Type B pancreatic cell (in vitro differentiated cells): ENCODE data around the gene CNTFR. TPM values are rescaled to one million over a fixed set of nuclear protein-coding genes. Genes with fewer than 3 reads are reported as not detected.

Experiments
- DNase-seq: peaks from one replicate; pipeline ENCODE4 v3.0.0; 2021; ENCODE audit warnings: mixed read lengths; ENCODE audit not compliant: unreplicated experiment; ENCODE audit errors: extremely low spot score
- H3K27ac Mint-ChIP-seq: 2 replicates; pipeline ENCODE4 v1.8.0; 2021; ENCODE audit warnings: mild to moderate bottlenecking, mixed read lengths
- H3K27me3 Mint-ChIP-seq: 2 replicates; pipeline ENCODE4 v1.8.0; 2021; ENCODE audit warnings: mixed read lengths
- H3K36me3 Mint-ChIP-seq: 2 replicates; pipeline ENCODE4 v1.8.0; 2021; ENCODE audit warnings: mixed read lengths
- H3K4me1 Mint-ChIP-seq: one replicate; pipeline ENCODE4 v1.8.0; 2021; ENCODE audit warnings: mixed read lengths; ENCODE audit not compliant: unreplicated experiment
- H3K4me3 Mint-ChIP-seq: 2 replicates; pipeline ENCODE4 v1.8.0; 2021; ENCODE audit warnings: mild to moderate bottlenecking, mixed read lengths
- H3K9me3 Mint-ChIP-seq: 2 replicates; pipeline ENCODE4 v1.8.0; 2021; ENCODE audit warnings: mixed read lengths
- total RNA-seq: library from RNA; stranded (reverse); gene quantifications from 2 replicates; pipeline ENCODE4 v1.2.1, GENCODE V29; 2021; ENCODE audit warnings: low replicate concordance
- TF ChIP-seq, protein P1 (sequence below): fragments of 200-600 bp; sonication (generic); conservative IDR thresholded peaks from 2 replicates; pipeline ENCODE4 v1.5.0; 2021; ENCODE audit warnings: antibody characterized with exemption, mild to moderate bottlenecking

Gene CNTFR
- total RNA-seq, 1 donor from 2014 or later, result 24.2 TPM

DNA sequence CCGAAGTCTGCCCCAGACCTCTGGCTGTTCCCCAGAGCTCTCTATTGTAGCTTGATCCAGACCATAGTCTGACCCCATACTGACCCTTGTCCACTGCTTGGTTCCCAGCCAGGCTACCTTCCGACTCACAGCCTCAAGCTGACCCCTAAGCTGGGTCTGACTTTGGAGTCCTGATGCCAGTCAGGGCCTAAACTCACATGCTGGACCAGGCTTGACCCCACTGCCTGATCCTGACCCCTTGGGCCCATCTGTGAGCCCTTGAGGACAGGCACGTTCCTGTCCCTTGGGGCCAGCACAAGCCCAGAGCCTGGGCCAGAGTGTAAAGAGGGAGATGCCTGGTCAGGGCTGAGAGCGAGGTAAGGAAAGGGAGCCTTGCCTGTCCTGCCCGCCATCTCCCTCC lies 34.0 kb downstream of the CNTFR start:
- Mint-ChIP-seq H3K4me1 (peaks cover 44% of the 10 kb centered on the region), H3K4me3 (no peak overlapping the region), H3K27me3 (peaks cover 26% of the 10 kb centered on the region), H3K36me3 (peaks cover 5% of the 10 kb centered on the region), H3K9me3 (no peaks in the 10 kb centered on the region), H3K27ac (no peak overlapping the region)
- DNase-seq, result no peak
- TF ChIP-seq, protein P1, sequence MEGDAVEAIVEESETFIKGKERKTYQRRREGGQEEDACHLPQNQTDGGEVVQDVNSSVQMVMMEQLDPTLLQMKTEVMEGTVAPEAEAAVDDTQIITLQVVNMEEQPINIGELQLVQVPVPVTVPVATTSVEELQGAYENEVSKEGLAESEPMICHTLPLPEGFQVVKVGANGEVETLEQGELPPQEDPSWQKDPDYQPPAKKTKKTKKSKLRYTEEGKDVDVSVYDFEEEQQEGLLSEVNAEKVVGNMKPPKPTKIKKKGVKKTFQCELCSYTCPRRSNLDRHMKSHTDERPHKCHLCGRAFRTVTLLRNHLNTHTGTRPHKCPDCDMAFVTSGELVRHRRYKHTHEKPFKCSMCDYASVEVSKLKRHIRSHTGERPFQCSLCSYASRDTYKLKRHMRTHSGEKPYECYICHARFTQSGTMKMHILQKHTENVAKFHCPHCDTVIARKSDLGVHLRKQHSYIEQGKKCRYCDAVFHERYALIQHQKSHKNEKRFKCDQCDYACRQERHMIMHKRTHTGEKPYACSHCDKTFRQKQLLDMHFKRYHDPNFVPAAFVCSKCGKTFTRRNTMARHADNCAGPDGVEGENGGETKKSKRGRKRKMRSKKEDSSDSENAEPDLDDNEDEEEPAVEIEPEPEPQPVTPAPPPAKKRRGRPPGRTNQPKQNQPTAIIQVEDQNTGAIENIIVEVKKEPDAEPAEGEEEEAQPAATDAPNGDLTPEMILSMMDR, result no peak

DNA sequence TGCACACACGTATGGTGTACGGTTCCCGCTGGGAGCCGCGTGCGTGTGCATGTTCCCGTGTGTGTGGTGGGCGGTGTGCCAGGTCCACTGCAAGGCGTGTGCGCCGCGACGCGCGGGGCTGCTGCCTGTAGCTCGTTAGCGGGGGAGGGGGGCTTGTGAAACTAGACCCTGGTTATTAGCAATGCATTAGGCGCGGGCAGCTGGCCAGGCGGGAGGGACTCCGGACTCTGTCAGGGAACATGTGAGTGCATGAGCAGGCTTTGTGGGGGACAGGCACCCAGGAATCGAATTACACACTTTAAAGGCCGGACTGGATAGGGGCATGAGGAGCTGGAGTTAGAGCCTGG lies 34.5 kb downstream of the CNTFR start:
- Mint-ChIP-seq H3K36me3 (peaks cover 5% of the 10 kb centered on the region), H3K27ac (no peak overlapping the region), H3K4me1 (peaks cover 38% of the 10 kb centered on the region), H3K27me3 (peaks cover 23% of the 10 kb centered on the region), H3K9me3 (no peaks in the 10 kb centered on the region), H3K4me3 (peak overlapping the region; percentile 3)
- DNase-seq, result no peak
- TF ChIP-seq, protein P1, result no peak

GRCh38 chr9:34554211-34555001 lies 35.1 kb downstream of the CNTFR start:
- TF ChIP-seq, protein P1, result no peak
- Mint-ChIP-seq H3K9me3 (no peaks in the 10 kb centered on the region), H3K4me3 (peak overlapping the region; percentile 3), H3K27ac (no peak overlapping the region), H3K36me3 (peaks cover 5% of the 10 kb centered on the region), H3K4me1 (peaks cover 37% of the 10 kb centered on the region), H3K27me3 (peaks cover 21% of the 10 kb centered on the region)
- DNase-seq, result no peak

DNA sequence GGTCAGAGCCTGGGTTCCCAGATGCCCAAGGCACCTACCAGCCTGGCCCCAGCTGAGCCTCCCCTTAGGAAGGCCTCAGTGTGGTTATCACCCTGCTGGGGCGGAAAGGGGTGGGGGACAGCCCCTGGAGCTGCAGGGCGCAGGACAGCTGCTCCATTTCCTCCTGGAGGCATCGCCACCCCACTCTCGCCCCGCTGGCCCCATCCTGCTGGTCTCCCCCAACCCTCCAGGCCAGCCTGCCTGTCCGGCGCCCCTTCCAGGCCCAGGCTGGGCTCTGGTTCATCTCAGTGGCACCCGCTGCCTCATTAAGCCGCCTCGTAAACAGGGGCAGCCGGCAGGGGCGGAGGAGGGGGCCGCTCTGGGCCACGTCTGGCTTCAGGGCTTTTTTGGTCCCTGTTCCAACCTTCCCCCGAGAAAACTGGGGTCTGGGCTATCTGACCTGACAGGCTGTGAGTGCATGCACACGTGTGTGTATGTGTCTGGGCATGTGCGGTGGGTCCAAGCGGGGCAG lies 36.0 kb downstream of the CNTFR start:
- Mint-ChIP-seq H3K4me3 (no peak overlapping the region), H3K27ac (no peak overlapping the region), H3K9me3 (no peaks in the 10 kb centered on the region), H3K27me3 (peaks cover 22% of the 10 kb centered on the region), H3K4me1 (peaks cover 30% of the 10 kb centered on the region), H3K36me3 (peaks cover 5% of the 10 kb centered on the region)
- TF ChIP-seq, protein P1, result no peak
- no peak for DNase-seq

- H3K9me3 Mint-ChIP-seq, result no peaks in the 10 kb centered on the region
- peaks cover 23% of the 10 kb centered on the region for H3K27me3 Mint-ChIP-seq
- H3K27ac Mint-ChIP-seq, result no peak overlapping the region
- H3K36me3 Mint-ChIP-seq, result peaks cover 5% of the 10 kb centered on the region
- H3K4me1 Mint-ChIP-seq, result peaks cover 25% of the 10 kb centered on the region
- DNase-seq, result no peak
- TF ChIP-seq, protein P1, result no peak
- no peak overlapping the region for H3K4me3 Mint-ChIP-seq
These were observed 36.5 kb downstream of the CNTFR start for GRCh38 chr9:34552986-34553385.
